ENCODE measurements around the gene CEP83.

DNA sequence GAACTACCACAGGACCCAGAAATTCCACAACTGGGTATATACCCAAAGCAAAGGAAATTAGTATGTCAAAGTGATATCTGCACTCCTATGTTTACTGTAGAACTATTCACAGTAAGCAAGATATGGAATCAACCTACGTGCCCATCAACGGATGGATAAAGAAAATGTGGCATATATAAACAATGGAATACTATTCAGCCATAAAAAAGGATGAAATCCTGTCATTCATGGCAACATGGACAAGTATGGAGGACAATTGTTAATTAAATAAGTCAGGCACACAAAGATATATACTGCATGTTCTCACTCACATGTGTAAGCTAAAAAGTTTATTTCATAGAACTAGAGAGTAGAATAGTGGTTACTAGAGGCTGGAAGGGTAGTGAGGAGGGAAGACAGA lies 97.0 kb downstream of the CEP83 start:
- TF ChIP-seq EZH2 (IDR thresholded peaks at IDR 0.05; ENCODE audit: borderline replicate concordance, low read depth, low read length, severe bottlenecking): no peak
- TF ChIP-seq, protein P1, sequence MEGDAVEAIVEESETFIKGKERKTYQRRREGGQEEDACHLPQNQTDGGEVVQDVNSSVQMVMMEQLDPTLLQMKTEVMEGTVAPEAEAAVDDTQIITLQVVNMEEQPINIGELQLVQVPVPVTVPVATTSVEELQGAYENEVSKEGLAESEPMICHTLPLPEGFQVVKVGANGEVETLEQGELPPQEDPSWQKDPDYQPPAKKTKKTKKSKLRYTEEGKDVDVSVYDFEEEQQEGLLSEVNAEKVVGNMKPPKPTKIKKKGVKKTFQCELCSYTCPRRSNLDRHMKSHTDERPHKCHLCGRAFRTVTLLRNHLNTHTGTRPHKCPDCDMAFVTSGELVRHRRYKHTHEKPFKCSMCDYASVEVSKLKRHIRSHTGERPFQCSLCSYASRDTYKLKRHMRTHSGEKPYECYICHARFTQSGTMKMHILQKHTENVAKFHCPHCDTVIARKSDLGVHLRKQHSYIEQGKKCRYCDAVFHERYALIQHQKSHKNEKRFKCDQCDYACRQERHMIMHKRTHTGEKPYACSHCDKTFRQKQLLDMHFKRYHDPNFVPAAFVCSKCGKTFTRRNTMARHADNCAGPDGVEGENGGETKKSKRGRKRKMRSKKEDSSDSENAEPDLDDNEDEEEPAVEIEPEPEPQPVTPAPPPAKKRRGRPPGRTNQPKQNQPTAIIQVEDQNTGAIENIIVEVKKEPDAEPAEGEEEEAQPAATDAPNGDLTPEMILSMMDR (IDR thresholded peaks at IDR 0.05; ENCODE audit: borderline replicate concordance, extremely low read depth, low read length, poor library complexity, severe bottlenecking): no peak

Data from DND-41 (cell line).